Measurements from ENCODE around the gene SNX24.

GRCh38 chr5:122963305-122963704 lies 117.9 kb downstream of the SNX24 start:
- TF ChIP-seq ELK1 (IDR thresholded peaks at IDR 0.05; ENCODE audit: borderline replicate concordance, low read depth, low read length) (no peak), RAD21 (IDR thresholded peaks at IDR 0.05; ENCODE audit: low read length) (no peak), CTCF (conservative IDR thresholded peaks at IDR 0.05; ENCODE audit: low read depth, low read length) (no peak), POLR2A (IDR thresholded peaks at IDR 0.05; ENCODE audit: low read depth, low read length) (no peak)
